PC-3 (cell line): ENCODE results near the gene LY6G5C. TPM values are rescaled to one million over a fixed set of nuclear protein-coding genes. Genes with fewer than 3 reads are reported as not detected.

Experiments used
- ATAC-seq: fragments of 200-7000 bp; cut with Tn5 transposase; 2 replicates; pipeline ENCODE4 v1.9.1; 2020; ENCODE audit warnings: mild to moderate bottlenecking, moderate library complexity
- BruUV-seq: library from RNA; stranded (reverse); fragments of 400-500 nt; replicated peaks from 2 replicates; lab custom pipeline; 2021; lab: Mats Ljungman, UMichigan
- CTCF ChIA-PET: fragments of 300-600 bp; sonication (Branson Sonifier 250); formaldehyde crosslinking; loops from one replicate; lab custom pipeline; 2022; ENCODE audit warnings: antibody characterized with exemption; lab: Charles Lee
- POLR2A ChIA-PET: fragments of 300-600 bp; sonication (Branson Sonifier 250); formaldehyde crosslinking; loops from one replicate; lab custom pipeline; 2022; ENCODE audit warnings: antibody characterized with exemption; ENCODE audit not compliant: unreplicated experiment; lab: Charles Lee
- DNase-seq: peaks from one replicate; pipeline ENCODE4 v3.0.0-alpha.2; 2015
- H2AFZ ChIP-seq: fragments of 300-600 bp; sonication (generic); 2 replicates; pipeline ENCODE4 v1.6.0; 2016; ENCODE audit warnings: antibody characterized with exemption, low read length
- H3F3A ChIP-seq: fragments of 300-600 bp; sonication (generic); one replicate; pipeline ENCODE4 v1.6.0; 2017; ENCODE audit warnings: antibody characterized with exemption, low read length, control low read depth, mild to moderate bottlenecking; ENCODE audit not compliant: unreplicated experiment
- H3K27ac ChIP-seq: fragments of 300-600 bp; sonication (generic); 2 replicates; pipeline ENCODE4 v1.5.1; 2016; ENCODE audit warnings: mild to moderate bottlenecking, low read length
- H3K27me3 ChIP-seq: fragments of 300-600 bp; sonication (generic); 2 replicates; pipeline ENCODE4 v1.6.1; 2016; ENCODE audit warnings: low read length, mixed read lengths
- H3K36me3 ChIP-seq: fragments of 300-600 bp; sonication (generic); 2 replicates; pipeline ENCODE4 v1.6.1; 2016; ENCODE audit warnings: low read depth, mixed run types, low read length, mixed read lengths
- H3K4me1 ChIP-seq: fragments of 300-600 bp; sonication (generic); 2 replicates; pipeline ENCODE4 v1.5.1; 2016; ENCODE audit warnings: low read length; ENCODE audit not compliant: insufficient read depth
- H3K4me2 ChIP-seq: fragments of 300-600 bp; sonication (generic); 2 replicates; pipeline ENCODE4 v1.6.0; 2016; ENCODE audit warnings: low read length
- H3K4me3 ChIP-seq: fragments of 300-600 bp; sonication (generic); 2 replicates; pipeline ENCODE4 v1.5.1; 2016; ENCODE audit warnings: mild to moderate bottlenecking, low read length, mixed read lengths
- H3K79me2 ChIP-seq: fragments of 300-600 bp; sonication (generic); 2 replicates; pipeline ENCODE4 v1.6.1; 2017; ENCODE audit warnings: low read length, mixed read lengths
- H3K9ac ChIP-seq: fragments of 300-600 bp; sonication (generic); 2 replicates; pipeline ENCODE4 v1.6.0; 2016; ENCODE audit warnings: mild to moderate bottlenecking, low read length
- H3K9me2 ChIP-seq: fragments of 300-600 bp; sonication (generic); replicated peaks from 2 replicates; pipeline ENCODE4 v1.6.1; 2016; ENCODE audit warnings: mixed run types, low read length, mixed read lengths
- H3K9me3 ChIP-seq: fragments of 300-600 bp; sonication (generic); 2 replicates; pipeline ENCODE4 v1.6.1; 2016; ENCODE audit warnings: low read length, mixed read lengths
- H4K20me1 ChIP-seq: fragments of 300-600 bp; sonication (generic); 2 replicates; pipeline ENCODE4 v1.6.1; 2016; ENCODE audit warnings: low read length, mixed read lengths
- EZH2 ChIP-seq: fragments of 300-600 bp; sonication (generic); IDR thresholded peaks from one replicate; pipeline ENCODE4 v1.6.1; 2017; ENCODE audit warnings: antibody characterized with exemption, mild to moderate bottlenecking, low read length; ENCODE audit not compliant: unreplicated experiment
- EZH2phosphoT487 ChIP-seq: fragments of 300-600 bp; sonication (generic); IDR thresholded peaks from 2 replicates; pipeline ENCODE4 v1.6.1; 2018; ENCODE audit warnings: mild to moderate bottlenecking, antibody characterized with exemption, low read length, borderline replicate concordance
- intact Hi-C: fragments of 100-400 bp; cut with micrococcal nuclease; formaldehyde crosslinking; loops from 2 replicates; pipeline ENCODE4 v1.9.0; 2023
- total RNA-seq: library from RNA; depleted of rRNA; stranded (reverse); fragments of >200 nt; gene quantifications from 2 replicates; pipeline ENCODE4 v1.2.3, GENCODE V29; 2014
- TF ChIP-seq, protein P1 (sequence below): fragments of 300-600 bp; sonication (generic); conservative IDR thresholded peaks from 2 replicates; pipeline ENCODE4 v1.5.1; 2017; ENCODE audit warnings: antibody characterized with exemption, low read depth, mild to moderate bottlenecking, low read length

The LY6G5C gene
- total RNA-seq, 1 experiment from 2014 or later = 1.8 TPM

DNA sequence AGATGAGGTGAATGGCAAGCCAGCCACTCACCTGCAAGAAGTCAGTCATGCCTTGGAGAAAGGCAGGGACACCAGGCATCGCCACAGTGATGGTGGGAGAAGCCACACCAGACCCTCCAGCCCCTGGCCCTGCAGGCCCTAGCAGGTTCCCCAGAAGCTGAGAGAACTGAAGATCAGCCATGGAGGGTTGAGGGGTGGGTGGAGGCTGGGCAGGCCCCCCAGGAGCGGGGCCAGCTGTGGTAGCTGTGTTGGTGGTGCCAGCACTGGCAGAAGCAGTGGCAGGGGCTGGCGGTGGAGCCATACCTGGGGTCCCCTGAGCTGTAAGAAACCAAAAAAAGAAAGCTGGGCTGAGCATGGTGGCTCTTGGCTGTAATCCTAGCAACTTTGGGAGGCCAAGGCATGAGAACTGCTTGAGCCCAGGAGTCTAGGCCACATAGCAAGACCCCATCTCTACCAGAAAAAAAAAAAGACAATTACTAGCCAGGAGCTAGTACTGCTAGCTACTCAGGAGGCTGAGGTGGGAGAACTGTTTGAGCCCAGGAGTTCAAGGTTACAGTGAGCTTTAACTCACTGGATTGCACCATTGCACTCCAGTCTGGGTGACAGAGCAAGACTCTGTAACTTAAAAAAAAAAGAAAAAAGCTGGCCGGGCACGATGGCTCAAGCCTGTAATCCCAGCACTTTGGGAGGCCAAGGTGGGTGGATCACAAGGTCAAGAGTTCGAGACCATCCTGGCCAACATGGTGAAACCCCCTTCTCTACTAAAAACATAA is 37.9 kb downstream of the LY6G5C start:
- peaks cover 10% of the 10 kb centered on the region for H3F3A ChIP-seq
- no peak for DNase-seq
- CTCF ChIA-PET = no interaction called here
- H3K4me2 ChIP-seq = no peak overlapping the region
- H4K20me1 ChIP-seq = no peaks in the 10 kb centered on the region
- no peak for ATAC-seq
- no peak overlapping the region for H2AFZ ChIP-seq
- no peaks in the 10 kb centered on the region for H3K4me1 ChIP-seq
- H3K36me3 ChIP-seq = peaks cover 38% of the 10 kb centered on the region
- H3K4me3 ChIP-seq = no peak overlapping the region
- no peaks in the 10 kb centered on the region for H3K9me3 ChIP-seq
- no TSS peak for BruUV-seq
- H3K9me2 ChIP-seq = no peaks in the 10 kb centered on the region
- TF ChIP-seq, protein P1, sequence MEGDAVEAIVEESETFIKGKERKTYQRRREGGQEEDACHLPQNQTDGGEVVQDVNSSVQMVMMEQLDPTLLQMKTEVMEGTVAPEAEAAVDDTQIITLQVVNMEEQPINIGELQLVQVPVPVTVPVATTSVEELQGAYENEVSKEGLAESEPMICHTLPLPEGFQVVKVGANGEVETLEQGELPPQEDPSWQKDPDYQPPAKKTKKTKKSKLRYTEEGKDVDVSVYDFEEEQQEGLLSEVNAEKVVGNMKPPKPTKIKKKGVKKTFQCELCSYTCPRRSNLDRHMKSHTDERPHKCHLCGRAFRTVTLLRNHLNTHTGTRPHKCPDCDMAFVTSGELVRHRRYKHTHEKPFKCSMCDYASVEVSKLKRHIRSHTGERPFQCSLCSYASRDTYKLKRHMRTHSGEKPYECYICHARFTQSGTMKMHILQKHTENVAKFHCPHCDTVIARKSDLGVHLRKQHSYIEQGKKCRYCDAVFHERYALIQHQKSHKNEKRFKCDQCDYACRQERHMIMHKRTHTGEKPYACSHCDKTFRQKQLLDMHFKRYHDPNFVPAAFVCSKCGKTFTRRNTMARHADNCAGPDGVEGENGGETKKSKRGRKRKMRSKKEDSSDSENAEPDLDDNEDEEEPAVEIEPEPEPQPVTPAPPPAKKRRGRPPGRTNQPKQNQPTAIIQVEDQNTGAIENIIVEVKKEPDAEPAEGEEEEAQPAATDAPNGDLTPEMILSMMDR = no peak
- TF ChIP-seq EZH2 (no peak), EZH2phosphoT487 (no peak)
- H3K27me3 ChIP-seq = no peaks in the 10 kb centered on the region
- POLR2A ChIA-PET = interaction anchor here (0.6 kb wide), 2 partner anchors 9 to 75 kb away, joined by 3 to 14 read pairs; partner anchors contain the start of gene BAG6
- no peaks in the 10 kb centered on the region for H3K79me2 ChIP-seq
- no peak overlapping the region for H3K9ac ChIP-seq
- intact Hi-C loops = no loop called here
- H3K27ac ChIP-seq = no peak overlapping the region

DNA sequence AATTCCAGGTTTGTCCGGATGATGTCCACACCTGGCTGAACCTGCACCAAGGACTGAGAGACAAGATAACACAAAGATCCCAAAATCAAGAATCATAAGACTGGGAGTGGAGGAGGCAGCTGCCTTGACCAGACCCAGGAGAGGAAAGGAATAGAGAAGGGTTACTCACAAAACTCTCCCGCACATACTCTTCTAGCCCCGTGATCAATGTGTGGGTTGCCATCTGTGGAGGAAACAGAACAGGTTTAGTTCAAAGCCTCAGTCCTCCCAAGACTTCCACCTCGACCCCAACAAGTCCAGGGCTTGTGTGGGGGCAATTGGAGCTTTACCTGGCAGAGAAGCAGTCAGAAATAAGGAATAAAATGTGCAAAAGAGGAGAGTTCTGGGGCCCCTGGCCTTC is 39.5 kb downstream of the LY6G5C start:
- intact Hi-C loops = no loop called here
- H3K79me2 ChIP-seq = no peaks in the 10 kb centered on the region
- TF ChIP-seq, protein P1 = no peak
- TF ChIP-seq EZH2 (no peak), EZH2phosphoT487 (no peak)
- H3K4me3 ChIP-seq = no peak overlapping the region
- no peak overlapping the region for H2AFZ ChIP-seq
- ChIA-PET CTCF (no interaction called here), POLR2A (no interaction called here)
- ATAC-seq (no peak), DNase-seq (no peak)
- H3K36me3 ChIP-seq = peaks cover 44% of the 10 kb centered on the region
- no peaks in the 10 kb centered on the region for H3K27me3 ChIP-seq
- H4K20me1 ChIP-seq = no peaks in the 10 kb centered on the region
- no peaks in the 10 kb centered on the region for H3K4me1 ChIP-seq
- H3K9ac ChIP-seq = no peak overlapping the region
- no peak overlapping the region for H3K27ac ChIP-seq
- no peaks in the 10 kb centered on the region for H3K9me3 ChIP-seq
- H3K4me2 ChIP-seq = no peak overlapping the region
- no TSS peak for BruUV-seq
- no peaks in the 10 kb centered on the region for H3K9me2 ChIP-seq
- peaks cover 14% of the 10 kb centered on the region for H3F3A ChIP-seq

DNA sequence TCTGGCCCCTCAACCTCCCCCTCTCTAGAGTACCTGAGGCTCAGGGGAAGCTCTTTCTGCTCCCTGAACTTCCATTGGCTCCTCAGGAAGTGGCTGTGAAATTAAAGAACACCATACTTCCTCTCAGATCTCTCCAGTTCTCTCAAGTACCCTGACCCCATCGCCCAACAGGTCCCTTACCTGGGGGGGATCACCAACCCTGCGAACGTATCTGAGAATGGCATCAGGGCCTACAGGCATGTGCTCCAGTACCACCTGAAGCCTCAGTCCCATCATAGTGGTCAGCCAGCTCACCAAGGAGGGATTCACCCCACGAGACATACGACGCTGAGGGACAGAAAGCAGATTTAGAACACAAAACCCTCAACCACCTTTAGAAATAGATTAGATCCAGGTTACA is 40.3 kb downstream of the LY6G5C start:
- Histone ChIP-seq H3K79me2 (no peaks in the 10 kb centered on the region), H3K36me3 (peaks cover 49% of the 10 kb centered on the region), H3K4me1 (no peaks in the 10 kb centered on the region), H3K9me2 (no peaks in the 10 kb centered on the region), H3K4me3 (no peak overlapping the region), H4K20me1 (no peaks in the 10 kb centered on the region), H3K27me3 (no peaks in the 10 kb centered on the region), H3K9me3 (no peaks in the 10 kb centered on the region), H2AFZ (no peak overlapping the region), H3K9ac (no peak overlapping the region), H3K4me2 (no peak overlapping the region), H3K27ac (no peak overlapping the region), H3F3A (peaks cover 14% of the 10 kb centered on the region)
- no peak for TF ChIP-seq EZH2
- TF ChIP-seq, protein P1 = no peak
- no peak for TF ChIP-seq EZH2phosphoT487
- intact Hi-C loops = no loop called here
- TSS peak; percentile 62 for BruUV-seq
- ChIA-PET CTCF (no interaction called here), POLR2A (no interaction called here)
- DNase-seq (no peak), ATAC-seq (no peak)
